Body of pancreas (tissue), 4 donors: ENCODE data around the gene CD48. TPM values are rescaled to one million over a fixed set of nuclear protein-coding genes. Genes with fewer than 3 reads are reported as not detected.
A peak's percentile ranks its signal among the peaks of the same experiment; 100 is the strongest.

Source experiments
- ATAC-seq: fragments of 150-250 bp; one replicate; pipeline ENCODE4 v1.9.1; 2016
- DNase-seq, 4 donors: peaks; one replicate each; pipeline ENCODE4 v3.0.0-alpha.2; 2019
- H3K27ac ChIP-seq, 4 donors: fragments of 200-600 bp; sonication (generic); 1 replicate in 3 of 4; 2 replicates in 1 of 4; pipeline versions ENCODE4 v1.5.1 to v1.6.1; 2016 to 2019; ENCODE audit warnings: mild to moderate bottlenecking in 1 of 4, mixed read lengths in 1 of 4, moderate library complexity in 1 of 4
- H3K27me3 ChIP-seq, 2 donors: fragments of 200-600 bp; sonication (generic); one replicate each; pipeline ENCODE4 v1.6.0; 2016; ENCODE audit warnings: mild to moderate bottlenecking in 1 of 2
- H3K36me3 ChIP-seq, 2 donors: fragments of 200-600 bp; sonication (generic); replicated peaks in 1 of 2; 2 replicates each; pipeline ENCODE4 v1.5.1; 2016; ENCODE audit warnings: low read depth in 2 of 2; ENCODE audit not compliant: insufficient read depth in 1 of 2
- H3K4me1 ChIP-seq: fragments of 200-600 bp; sonication (generic); one replicate; pipeline ENCODE4 v1.6.0; 2016
- H3K4me3 ChIP-seq, 2 donors: fragments of 200-600 bp; sonication (generic); 1 replicate in 1 of 2; 2 replicates in 1 of 2; pipeline ENCODE4 v1.5.1; 2016 to 2019
- H3K9me3 ChIP-seq, 3 donors: fragments of 200-600 bp; sonication (generic); 1 replicate in 2 of 3; 2 replicates in 1 of 3; pipeline ENCODE4 v1.5.1; 2016
- CTCF ChIP-seq, 7 experiments: fragments of 450-650 bp in 4 of 7; fragments of 200-600 bp in 3 of 7; sonication (generic) in 3 of 7; IDR thresholded peaks; one replicate each; pipeline ENCODE4 v1.5.1; 2016 to 2019; ENCODE audit warnings: antibody characterized with exemption in 7 of 7
- POLR2A ChIP-seq, 3 donors: fragments of 450-650 bp; IDR thresholded peaks; one replicate each; pipeline ENCODE4 v1.6.1; 2016; ENCODE audit warnings: antibody characterized with exemption in 3 of 3, mild to moderate bottlenecking in 2 of 3
- WGBS, 2 donors: methylation state at CpG; one replicate each; pipeline ENCODE4 v1.1.5; 2017; 5-methylcytosine and 5-hydroxymethylcytosine counted together
- intact Hi-C: fragments of 100-400 bp; cut with DNase I; formaldehyde crosslinking; loops from one replicate; pipeline ENCODE4 v1.15.1; 2023
- total RNA-seq, 2 donors: library from RNA; depleted of rRNA; stranded (reverse); fragments of >200 nt; gene quantifications; one replicate each; pipeline ENCODE4 v1.1.0, GENCODE V29; 2016

Gene CD48
- total RNA-seq, 2 donors from 2014 or later, result 2.3 to 5.7 TPM

- H3K27me3 ChIP-seq, result peaks cover 0 to 7% of the 10 kb centered on the region in 2 donors
- H3K27ac ChIP-seq, result no peak overlapping the region
- peaks cover 3% of the 10 kb centered on the region for H3K4me1 ChIP-seq
- peak; percentile 60 for ATAC-seq
- DNase-seq, result peak; percentile 65 to 76 (median 74)
- intact Hi-C loops, result no loop called here
- 34 to 36% methylated on average over 6 of the region's 6 CpGs for WGBS, 2 donors
- H3K4me3 ChIP-seq, result no peak overlapping the region
- H3K9me3 ChIP-seq, result no peaks in the 10 kb centered on the region
- H3K36me3 ChIP-seq, result no peaks in the 10 kb centered on the region
- TF ChIP-seq POLR2A (IDR thresholded peaks at IDR 0.05) (no peak), CTCF (IDR thresholded peaks at IDR 0.05) (peak; percentile 38 to 71 (median 63))
These were observed 35.8 kb downstream of the CD48 start for GRCh38 chr1:160675641-160676410.

- Histone ChIP-seq H3K4me3 (no peak overlapping the region), H3K9me3 (no peaks in the 10 kb centered on the region), H3K4me1 (peaks cover 3% of the 10 kb centered on the region), H3K36me3 (no peaks in the 10 kb centered on the region), H3K27me3 (peaks cover 0 to 7% of the 10 kb centered on the region in 2 donors), H3K27ac (no peak overlapping the region)
- 47 to 57% methylated on average over 2 of the region's 2 CpGs for WGBS, 2 donors
- no peak for DNase-seq
- TF ChIP-seq POLR2A (IDR thresholded peaks at IDR 0.05) (no peak), CTCF (IDR thresholded peaks at IDR 0.05) (no peak)
- intact Hi-C loops, result no loop called here
- ATAC-seq, result no peak
These were observed 37.2 kb downstream of the CD48 start for GRCh38 chr1:160674415-160674814.

- peaks cover 0 to 7% of the 10 kb centered on the region in 2 donors for H3K27me3 ChIP-seq
- no peak for TF ChIP-seq POLR2A (IDR thresholded peaks at IDR 0.05)
- TF ChIP-seq CTCF (IDR thresholded peaks at IDR 0.05), result no peak
- ATAC-seq (no peak), DNase-seq (no peak)
- H3K36me3 ChIP-seq, result no peaks in the 10 kb centered on the region
- H3K4me3 ChIP-seq, result no peak overlapping the region
- intact Hi-C loops, result no loop called here
- H3K27ac ChIP-seq, result no peak overlapping the region
- peaks cover 3% of the 10 kb centered on the region for H3K4me1 ChIP-seq
- whole genome bisulfite sequencing, 2 donors, result 45 to 54% methylated on average over 6 of the region's 6 CpGs
- H3K9me3 ChIP-seq, result no peaks in the 10 kb centered on the region
These were observed 38.6 kb downstream of the CD48 start for GRCh38 chr1:160672789-160673695.

- Histone ChIP-seq H3K9me3 (no peaks in the 10 kb centered on the region), H3K27me3 (peaks cover 0 to 7% of the 10 kb centered on the region in 2 donors), H3K36me3 (no peaks in the 10 kb centered on the region), H3K4me1 (peaks cover 3% of the 10 kb centered on the region), H3K27ac (no peak overlapping the region), H3K4me3 (no peak overlapping the region)
- TF ChIP-seq POLR2A (IDR thresholded peaks at IDR 0.05) (no peak), CTCF (IDR thresholded peaks at IDR 0.05) (no peak)
- 54 to 56% methylated on average over 3 of the region's 3 CpGs for WGBS, 2 donors
- intact Hi-C loops, result no loop called here
- DNase-seq, result no peak
- ATAC-seq, result no peak
These were observed 39.8 kb downstream of the CD48 start for GRCh38 chr1:160671603-160672517.
